Stimulated activated CD4-positive, alpha-beta T cell treated with anti-CD3 and anti-CD28 coated beads, Interleukin-1b, Interleukin-23, amount 100 ng/mL, for 48 hours (primary cell): ENCODE results near the gene CRYBA2.

Experiments
- DNase-seq: peaks from one replicate; pipeline ENCODE4 v3.0.0-alpha.2; 2020

The CRYBA2 gene

DNA sequence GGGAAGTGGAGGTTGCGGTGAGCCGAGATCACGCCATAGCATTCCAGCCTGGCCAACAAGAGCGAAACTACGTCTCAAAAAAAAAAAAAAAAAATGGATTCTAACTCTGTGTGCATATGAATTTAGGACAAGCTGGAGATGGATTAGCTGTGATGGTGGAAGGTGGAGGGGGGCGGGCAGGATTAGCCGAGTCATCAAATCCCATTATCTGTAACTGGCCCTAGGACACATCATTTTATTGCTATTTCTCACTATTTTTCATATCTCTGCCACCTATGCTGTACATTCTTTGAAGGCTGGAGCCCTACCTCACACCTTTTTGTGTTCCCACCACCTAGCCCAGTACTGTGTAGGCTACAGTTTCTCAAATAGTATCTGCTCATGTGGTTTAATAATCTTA is 41.1 kb downstream of the CRYBA2 start:
- no peak for DNase-seq

DNA sequence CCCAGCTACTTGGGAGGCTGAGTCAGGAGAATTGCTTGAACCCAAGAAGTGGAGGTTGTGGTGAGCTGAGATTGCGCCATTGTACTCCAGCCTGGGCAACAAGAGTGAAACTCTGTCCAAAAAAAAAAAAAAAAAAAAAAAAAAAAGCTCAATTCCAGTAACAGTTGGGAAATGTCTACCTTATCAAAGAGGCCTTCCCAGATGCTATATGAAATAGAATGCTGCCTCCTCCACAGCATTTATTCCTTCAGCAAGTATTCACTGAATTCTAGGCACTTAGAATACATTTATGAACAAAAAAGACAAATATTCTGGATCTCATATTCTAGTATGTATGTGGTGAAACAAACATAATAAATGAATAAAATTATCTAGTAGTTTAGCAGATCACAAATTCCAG is 46.6 kb downstream of the CRYBA2 start:
- DNase-seq, result no peak

DNA sequence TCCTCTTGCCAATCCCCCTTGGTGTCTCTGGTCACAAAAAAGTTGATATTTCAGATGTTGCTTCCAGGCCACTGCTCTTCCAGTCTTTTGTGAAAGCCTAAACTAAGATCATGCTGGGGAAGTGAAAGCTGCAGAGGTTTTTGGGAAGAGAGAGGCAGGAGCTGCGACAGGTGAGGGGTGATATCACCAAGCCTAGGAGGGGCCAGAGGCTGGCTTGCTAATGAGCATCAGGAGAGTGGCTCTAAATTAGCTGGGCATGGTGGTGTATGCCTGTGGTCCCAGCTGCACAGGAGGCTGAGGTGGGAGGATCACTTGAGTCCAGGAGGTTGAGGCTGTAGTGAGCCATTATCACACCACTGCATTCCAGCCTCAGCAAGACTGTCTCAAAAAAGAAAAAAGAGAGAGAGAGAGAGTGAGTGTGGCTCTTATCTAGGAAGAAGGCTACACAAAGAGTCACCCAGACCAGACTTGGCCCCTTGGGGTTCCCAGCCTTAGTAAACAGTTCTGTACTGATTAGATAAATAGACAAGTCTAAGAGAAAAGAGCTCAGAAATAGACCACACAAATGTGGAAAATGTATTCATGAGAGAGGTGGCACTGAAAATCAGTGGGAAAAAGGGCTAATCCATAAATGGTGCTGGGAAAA is 48.3 kb downstream of the CRYBA2 start:
- DNase-seq, result no peak
